Effector memory CD4-positive, alpha-beta T cell (primary cell): ENCODE data around the gene LIF.
"Not testable (repeated sequence)": the region's sequence is repeated elsewhere in the genome, so short reads cannot be mapped to it uniquely, and the experiment has no call there.

Experiments
- DNase-seq, 3 donors: peaks; one replicate each; pipeline ENCODE4 v3.0.0-alpha.2; 2020
- H3K27ac ChIP-seq: 2 replicates; pipeline ENCODE4 v1.7.0; 2013; ENCODE audit warnings: mild to moderate bottlenecking, low read length, moderate library complexity; ENCODE audit not compliant: insufficient read depth, poor library complexity, severe bottlenecking
- H3K27me3 ChIP-seq: replicated peaks from 2 replicates; pipeline ENCODE4 v1.7.0; 2013; ENCODE audit warnings: mild to moderate bottlenecking, low read length; ENCODE audit not compliant: insufficient read depth, control insufficient read depth, poor library complexity, severe bottlenecking
- H3K36me3 ChIP-seq: 2 replicates; pipeline ENCODE4 v1.7.0; 2013; ENCODE audit warnings: mild to moderate bottlenecking, low read length, moderate library complexity; ENCODE audit not compliant: control insufficient read depth, insufficient read depth
- H3K4me1 ChIP-seq: 2 replicates; pipeline ENCODE4 v1.7.0; 2013; ENCODE audit warnings: low read length, mild to moderate bottlenecking; ENCODE audit not compliant: control insufficient read depth, insufficient read depth, poor library complexity, severe bottlenecking
- H3K4me3 ChIP-seq: 2 replicates; pipeline ENCODE4 v1.7.0; 2013; ENCODE audit warnings: low read length, low read depth, mild to moderate bottlenecking; ENCODE audit not compliant: insufficient read depth, poor library complexity, severe bottlenecking
- H3K9me3 ChIP-seq: 2 replicates; pipeline ENCODE4 v1.7.0; 2013; ENCODE audit warnings: mild to moderate bottlenecking, low read length, moderate library complexity; ENCODE audit not compliant: control insufficient read depth

LIF gene

DNA sequence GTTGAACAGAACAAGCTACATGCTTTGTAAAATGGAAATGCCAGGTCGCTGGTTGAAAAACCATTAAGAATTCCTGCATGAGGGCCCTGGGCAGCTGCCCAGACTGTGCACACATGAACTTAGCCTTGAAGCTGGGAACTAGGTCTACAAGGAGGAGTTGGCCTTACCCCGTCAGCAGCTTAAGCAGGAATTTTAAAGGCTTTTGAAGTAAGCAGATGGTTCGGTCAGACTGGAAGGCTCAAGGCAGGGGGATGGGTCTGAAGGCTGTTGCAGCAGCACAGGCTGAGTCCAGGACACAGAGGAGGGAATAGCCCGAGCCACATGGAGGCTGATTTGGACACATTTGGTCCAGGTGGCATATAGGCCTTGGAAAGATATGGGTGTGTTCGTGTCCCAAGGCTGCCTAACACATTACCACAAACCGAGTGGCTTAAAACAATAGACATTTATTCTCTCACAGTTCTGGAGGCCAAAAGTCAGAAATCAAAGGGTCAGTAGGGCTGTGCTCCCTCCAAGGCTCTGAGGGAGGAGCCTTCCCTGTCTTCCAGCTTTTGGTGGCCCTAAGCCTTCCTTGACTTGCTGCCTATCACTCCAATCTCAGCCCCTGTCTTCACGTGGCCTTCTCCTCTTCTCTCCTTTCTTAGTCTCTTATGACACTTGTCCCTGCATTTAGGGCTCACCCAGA, 11.6 kb downstream of the LIF start:
- Histone ChIP-seq H3K4me1 (no peaks in the 10 kb centered on the region), H3K4me3 (no peak overlapping the region), H3K36me3 (no peaks in the 10 kb centered on the region), H3K27me3 (no peaks in the 10 kb centered on the region), H3K27ac (no peak overlapping the region), H3K9me3 (no peaks in the 10 kb centered on the region)
- DNase-seq: no peak

DNA sequence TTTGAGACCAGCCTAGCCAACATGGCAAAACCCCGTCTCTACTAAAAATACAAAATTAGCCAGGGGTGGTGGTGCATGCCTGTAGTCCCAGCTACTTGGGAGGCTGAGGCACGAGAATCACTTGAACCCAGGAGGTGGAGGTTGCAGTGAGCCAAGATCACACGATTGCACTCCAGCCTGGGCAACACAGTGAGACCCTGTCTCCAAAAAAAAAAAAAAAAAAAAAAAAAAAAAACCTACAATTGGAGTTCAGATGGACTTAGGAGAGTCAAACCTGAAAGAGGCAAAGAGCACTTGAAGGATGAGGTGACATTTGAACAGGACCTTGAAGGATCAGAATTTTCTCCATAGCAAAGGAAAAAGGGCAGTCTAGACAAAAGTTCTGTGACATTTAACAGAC, 12.2 kb downstream of the LIF start:
- H3K4me1 ChIP-seq, H3K27me3 ChIP-seq, H3K36me3 ChIP-seq, H3K9me3 ChIP-seq, DNase-seq, H3K4me3 ChIP-seq, H3K27ac ChIP-seq: not testable (repeated sequence)

DNA sequence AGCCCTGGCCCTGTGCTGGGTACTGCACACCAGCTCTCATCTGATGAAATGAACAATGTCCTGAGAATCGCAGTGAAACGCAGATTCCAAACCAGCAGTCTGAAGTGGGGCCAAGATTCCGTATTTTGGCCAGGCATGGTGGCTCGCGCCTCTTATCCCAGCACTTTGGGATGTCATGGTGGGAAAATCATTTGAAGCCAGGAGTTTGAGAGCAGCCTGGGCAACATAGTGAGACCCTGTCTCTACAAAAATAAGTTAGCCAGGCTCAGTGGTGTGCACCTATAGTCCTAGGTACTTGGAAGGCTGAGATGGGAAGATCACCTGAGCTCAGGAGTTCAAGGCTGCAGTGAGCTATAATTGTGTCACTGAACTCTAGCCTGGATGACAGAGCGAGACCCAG, 13.0 kb downstream of the LIF start:
- Histone ChIP-seq H3K4me3 (no peak overlapping the region), H3K4me1 (no peaks in the 10 kb centered on the region), H3K27ac (no peak overlapping the region), H3K9me3 (no peaks in the 10 kb centered on the region), H3K27me3 (no peaks in the 10 kb centered on the region), H3K36me3 (no peaks in the 10 kb centered on the region)
- DNase-seq: no peak

DNA sequence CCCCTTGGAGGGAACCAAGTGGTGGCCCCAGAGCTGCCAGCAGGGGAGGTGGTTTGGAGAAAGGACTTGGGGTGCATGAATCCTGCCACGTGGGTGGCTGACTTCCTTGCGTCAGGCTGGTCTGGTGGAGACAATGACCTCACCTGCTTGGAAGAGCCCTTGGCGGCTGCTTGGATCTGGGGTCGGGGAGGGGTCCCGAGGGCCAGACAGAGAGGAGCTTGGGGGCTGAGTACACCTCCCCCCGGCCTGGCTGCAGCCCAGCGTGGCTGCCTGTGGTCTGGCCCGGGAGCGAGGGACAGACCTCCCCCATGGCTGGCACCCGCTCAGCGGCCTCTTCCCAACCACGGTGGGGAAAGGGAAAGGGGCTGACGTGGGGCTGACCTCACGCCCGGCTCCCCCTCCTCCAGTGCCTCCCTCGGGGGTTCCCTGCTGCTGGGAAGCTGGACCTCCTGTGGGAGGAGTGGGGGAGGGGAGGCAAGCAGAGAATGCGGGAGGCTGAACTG, 13.8 kb downstream of the LIF start:
- no peaks in the 10 kb centered on the region for H3K4me1 ChIP-seq
- H3K4me3 ChIP-seq: no peak overlapping the region
- DNase-seq: no peak
- H3K27me3 ChIP-seq: no peaks in the 10 kb centered on the region
- H3K9me3 ChIP-seq: no peaks in the 10 kb centered on the region
- H3K27ac ChIP-seq: no peak overlapping the region
- no peaks in the 10 kb centered on the region for H3K36me3 ChIP-seq

DNA sequence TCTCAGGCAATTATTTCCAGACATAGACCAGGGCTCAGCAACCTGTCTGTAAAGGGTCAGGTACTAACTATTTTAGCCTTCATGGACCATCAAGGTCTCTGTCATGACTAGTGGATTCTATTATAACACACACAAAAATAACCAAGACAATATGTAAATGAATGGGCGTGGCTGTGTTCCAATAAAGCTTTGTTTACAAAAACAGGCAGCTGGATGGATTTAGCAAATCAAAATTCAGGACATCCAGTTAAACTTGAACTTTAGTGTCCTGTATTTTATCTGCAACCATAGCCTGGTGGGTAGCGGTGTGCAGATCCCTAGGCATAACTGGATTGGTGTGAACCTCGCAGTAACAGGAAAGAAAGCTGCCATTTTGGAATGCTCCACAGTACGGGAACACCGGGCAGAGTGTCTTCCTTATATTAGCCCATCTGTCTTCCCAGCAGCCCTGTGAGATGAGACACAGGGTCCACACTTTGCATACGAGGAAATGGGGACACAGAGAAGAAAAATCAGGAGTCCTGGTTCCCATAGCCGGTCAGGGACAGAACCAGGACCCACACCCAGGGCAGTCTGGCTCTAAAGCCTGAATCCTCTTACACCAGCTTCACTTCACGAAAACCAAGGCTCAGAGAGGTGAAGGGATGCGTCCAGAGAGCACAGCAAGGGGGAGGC, 15.6 kb downstream of the LIF start:
- no peak for DNase-seq
- Histone ChIP-seq H3K36me3 (no peaks in the 10 kb centered on the region), H3K4me1 (no peaks in the 10 kb centered on the region), H3K27ac (no peak overlapping the region), H3K9me3 (no peaks in the 10 kb centered on the region), H3K27me3 (no peaks in the 10 kb centered on the region), H3K4me3 (no peak overlapping the region)

DNA sequence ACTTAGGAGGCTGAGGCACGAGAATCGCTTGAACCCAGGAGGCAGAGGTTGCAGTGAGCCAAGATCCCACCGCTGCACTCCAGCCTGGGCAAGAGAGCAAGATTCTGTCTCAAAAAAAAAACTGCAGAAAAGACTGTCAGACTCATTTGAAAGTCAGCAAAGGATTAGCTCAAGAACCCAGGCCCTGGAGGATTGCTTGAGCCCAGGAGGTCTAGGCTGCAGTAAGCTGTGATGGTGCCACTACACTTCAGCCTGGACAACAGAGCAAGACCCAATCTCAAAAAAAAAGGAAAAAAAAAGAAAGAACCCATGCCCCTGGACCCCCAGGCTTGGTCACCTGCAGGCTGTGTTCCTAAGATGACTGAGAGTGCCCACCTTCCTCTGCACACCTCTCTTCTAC, 16.2 kb downstream of the LIF start:
- Histone ChIP-seq H3K4me3 (no peak overlapping the region), H3K27me3 (no peaks in the 10 kb centered on the region), H3K36me3 (no peaks in the 10 kb centered on the region), H3K4me1 (no peaks in the 10 kb centered on the region), H3K27ac (no peak overlapping the region), H3K9me3 (no peaks in the 10 kb centered on the region)
- no peak for DNase-seq

DNA sequence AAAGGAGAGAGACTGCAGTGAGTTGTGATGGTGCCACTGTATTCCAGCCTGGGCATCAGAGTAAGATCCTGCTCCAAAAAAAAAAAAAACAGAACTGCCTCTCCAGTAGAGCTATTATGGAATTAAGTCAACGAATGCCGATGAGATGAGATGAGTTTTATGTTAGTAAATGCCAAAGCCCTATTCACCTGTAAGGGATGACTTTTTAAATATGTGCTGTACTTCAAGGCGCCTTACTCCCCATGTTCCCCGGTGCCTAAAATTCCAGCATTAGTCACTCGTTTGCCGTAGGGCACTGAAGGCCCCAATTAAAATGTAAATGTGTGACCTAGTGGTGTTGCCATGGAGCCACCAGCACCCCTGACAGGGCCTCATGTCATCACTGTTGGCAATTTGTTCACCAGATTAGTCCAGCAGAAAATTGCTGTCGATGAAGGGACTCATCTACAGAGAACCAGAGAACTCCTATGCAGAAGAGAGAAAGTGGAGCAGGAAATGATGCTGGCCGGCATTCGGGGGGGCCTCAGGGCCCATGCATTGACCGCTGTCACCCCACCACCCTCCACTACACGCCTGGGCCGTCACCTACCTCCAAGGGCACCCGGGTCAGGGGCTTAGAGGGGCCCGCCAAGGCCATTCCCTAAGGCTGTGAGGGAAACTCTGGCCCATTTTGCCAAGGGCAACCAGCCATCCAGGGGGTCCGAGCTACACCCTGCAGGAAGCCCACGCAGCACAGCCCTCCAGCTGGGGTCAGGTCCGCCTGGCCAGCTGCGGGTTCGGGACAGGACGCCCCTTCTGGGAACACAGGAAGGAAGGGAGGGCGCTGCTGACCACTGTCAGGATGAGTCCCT, 17.8 kb downstream of the LIF start:
- no peak overlapping the region for H3K4me3 ChIP-seq
- no peaks in the 10 kb centered on the region for H3K36me3 ChIP-seq
- no peaks in the 10 kb centered on the region for H3K9me3 ChIP-seq
- no peak overlapping the region for H3K27ac ChIP-seq
- H3K27me3 ChIP-seq: no peaks in the 10 kb centered on the region
- DNase-seq: no peak
- H3K4me1 ChIP-seq: no peaks in the 10 kb centered on the region

DNA sequence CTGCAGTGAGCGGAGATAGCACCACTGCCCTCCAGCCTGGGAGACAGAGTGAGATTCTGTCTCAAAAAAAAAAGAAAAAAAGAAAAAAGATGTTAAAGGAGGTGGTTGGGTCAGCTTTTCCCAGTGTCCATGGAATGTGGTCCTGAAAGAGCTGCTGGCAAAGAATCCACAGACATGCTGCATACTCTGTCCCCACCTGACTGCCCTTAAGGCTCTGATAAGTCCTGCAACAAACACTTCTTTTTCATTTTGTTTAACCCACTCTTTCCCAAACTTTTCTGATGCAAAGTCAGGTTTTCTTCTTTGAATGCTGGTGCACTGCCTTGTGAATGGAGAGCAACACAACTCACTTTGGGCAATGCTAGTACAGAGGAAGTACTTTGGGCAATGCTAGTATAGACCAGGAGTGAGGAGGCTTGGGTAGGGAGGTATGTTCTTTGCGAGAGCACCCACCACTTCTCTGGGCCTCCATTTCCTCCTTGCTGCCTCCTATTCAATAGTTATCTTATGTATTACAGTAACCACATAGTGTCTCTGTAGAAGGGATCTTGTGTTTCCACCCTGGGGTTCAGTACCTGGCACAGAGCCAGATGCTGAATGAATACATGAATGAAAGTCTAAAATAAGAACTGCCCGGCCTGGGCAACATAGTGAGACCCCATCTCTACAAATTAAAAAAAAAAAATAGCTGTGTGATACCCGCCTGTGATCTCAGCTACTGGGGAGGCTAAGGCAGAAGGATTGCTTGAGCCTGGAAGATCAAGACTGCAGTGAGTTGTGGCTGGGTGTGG, 18.9 kb downstream of the LIF start:
- Histone ChIP-seq H3K4me1 (no peaks in the 10 kb centered on the region), H3K9me3 (no peaks in the 10 kb centered on the region), H3K27me3 (no peaks in the 10 kb centered on the region), H3K36me3 (no peaks in the 10 kb centered on the region), H3K27ac (no peak overlapping the region), H3K4me3 (no peak overlapping the region)
- no peak for DNase-seq

DNA sequence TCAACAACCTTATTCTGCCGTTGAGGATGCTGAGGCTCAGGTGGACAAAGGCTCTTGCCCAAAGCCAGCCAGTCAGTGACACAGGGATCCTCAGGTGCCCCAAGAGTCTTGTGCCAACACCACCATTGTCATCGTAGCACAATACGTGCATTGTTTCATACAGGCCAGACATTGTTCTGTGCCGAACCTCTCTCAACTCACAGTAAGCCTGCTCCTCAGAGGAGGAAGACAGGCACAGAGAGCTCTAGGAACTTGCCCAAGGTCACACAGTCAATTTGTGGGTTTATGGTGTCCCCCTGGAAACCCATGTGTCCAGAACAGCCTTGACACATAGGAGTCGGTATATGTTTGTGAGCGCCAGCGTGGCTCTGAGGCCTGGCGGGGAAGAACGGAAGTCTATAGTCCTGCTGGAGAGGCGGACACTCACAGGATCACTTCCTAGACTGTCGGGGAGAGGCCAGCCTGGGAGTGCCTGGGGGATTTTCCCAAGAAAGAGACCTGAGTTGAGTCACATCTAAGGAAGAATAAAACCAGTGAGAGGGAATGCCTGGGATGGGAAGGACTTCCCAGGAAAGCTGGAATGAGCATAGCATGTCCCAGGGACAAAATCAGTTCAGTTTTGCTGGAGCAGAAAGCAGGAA, 20.2 kb downstream of the LIF start:
- Histone ChIP-seq H3K27ac (no peak overlapping the region), H3K4me1 (peaks cover 8% of the 10 kb centered on the region), H3K27me3 (no peaks in the 10 kb centered on the region), H3K36me3 (no peaks in the 10 kb centered on the region), H3K9me3 (no peaks in the 10 kb centered on the region), H3K4me3 (no peak overlapping the region)
- DNase-seq: no peak
